Activated CD4-positive, alpha-beta T cell treated with anti-CD3 and anti-CD28 coated beads, Interleukin-2, amount 50 U/mL, for 16 hours (primary cell): ENCODE measurements around the gene FAU.
"Not testable (repeated sequence)": the region's sequence is repeated elsewhere in the genome, so short reads cannot be mapped to it uniquely, and the experiment has no call there.

Source experiments
- DNase-seq: peaks from one replicate; pipeline ENCODE4 v3.0.0-alpha.2; 2020

Gene FAU

DNA sequence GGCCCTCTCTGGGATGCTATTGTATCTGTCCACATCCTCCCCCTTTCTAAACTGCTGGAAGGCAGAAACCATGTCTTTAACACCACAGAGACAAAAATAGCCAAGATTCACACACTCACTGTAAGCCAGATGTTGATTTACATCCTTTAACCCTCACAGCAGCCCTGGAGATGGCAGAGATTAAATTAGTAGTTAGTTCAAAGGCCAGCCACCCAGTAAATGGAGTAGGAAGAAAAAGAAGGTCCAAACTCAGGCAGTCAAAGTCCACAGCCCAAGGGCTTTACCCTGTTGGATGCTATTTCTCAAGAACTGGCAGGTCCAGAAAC, 2.3 kb downstream of the FAU start:
- no peak for DNase-seq

DNA sequence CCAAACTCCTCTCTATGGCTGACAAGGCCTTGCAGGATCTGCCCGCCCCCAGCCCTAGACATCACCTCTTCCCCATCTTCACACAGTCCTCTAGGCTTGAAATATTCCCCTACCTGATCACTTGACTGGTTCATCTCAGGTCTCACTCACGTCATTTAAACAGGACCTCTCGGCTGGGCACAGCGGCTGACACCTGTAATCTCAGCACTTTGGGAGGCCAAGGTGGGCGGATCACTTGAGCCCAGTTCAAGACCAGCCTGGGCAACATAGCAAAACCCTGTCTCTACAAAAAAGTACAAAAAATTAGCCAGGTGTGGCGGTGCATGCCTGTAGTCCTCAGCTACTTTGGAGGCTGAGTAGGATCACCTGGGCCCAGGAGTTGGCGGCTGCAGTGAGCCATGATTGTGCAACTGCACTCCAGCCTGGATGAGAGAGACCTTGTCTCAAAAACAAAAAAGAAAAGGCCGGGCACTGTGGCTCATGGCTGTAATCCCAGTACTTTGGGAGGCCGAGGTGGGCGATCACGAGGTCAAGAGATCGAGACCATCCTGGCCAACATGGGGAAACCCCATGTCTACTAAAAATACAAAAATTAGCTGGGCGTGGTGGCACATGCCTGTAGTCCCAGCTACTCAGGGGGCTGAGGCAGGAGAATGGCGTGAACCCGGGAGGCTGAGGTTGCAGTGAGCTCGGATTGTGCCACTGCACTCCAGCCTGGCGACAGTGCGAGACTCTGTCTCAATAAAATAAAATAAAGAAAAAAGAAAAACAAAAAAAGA, 2.9 kb downstream of the FAU start:
- not testable (repeated sequence) for DNase-seq

GRCh38 chr11:65118097-65118837, 3.7 kb downstream of the FAU start:
- no peak for DNase-seq

DNA sequence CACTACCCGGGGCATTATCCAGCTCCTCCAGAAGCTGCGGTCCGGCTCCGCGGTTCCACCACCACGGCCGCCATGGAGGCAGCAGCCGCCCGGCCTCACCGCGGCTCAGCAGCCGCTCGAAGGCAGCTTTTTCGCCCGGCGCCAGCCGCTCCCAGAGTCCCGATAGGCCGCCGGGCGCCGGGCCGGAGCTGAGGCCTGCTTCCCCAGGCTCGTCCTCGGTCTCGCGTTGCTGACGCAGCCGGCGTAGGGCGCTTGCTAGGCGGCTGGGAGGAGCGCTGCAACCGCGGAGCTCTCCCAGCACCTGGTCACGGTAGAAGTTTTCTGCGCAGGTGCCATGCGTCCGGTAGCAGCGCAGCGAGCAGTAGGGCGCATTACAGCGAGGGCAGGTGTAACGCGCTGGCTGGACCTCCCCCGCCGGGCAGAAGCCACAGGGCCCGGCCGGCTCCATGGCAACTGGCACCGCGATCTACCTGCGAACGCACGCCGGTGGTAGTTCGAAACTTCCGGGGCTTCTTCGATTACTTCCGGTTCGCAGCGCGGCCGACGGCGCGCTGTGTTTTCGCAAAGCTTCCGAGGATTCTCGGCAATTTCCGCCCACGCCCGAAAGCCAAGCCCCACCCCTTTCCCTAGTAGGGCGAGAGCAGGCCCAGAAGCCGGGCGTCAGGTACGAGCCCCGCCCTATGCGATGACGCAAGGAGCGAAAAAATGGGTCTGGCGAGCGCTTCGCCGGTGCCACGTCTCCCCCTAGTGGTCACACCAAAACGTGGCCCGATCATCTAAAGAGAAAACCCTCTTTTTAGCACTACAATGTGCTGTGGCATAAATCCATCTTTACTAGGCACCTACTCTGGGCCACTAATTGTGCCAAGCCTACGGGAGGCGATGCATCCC, 4.5 kb downstream of the FAU start, which contains the start of gene ZNHIT2:
ZNHIT2 (minus strand) TSS at position 496 of the 891 bp plus-strand sequence; CDS start at position 448, 48 bp downstream.
- DNase-seq: peak; percentile 100

DNA sequence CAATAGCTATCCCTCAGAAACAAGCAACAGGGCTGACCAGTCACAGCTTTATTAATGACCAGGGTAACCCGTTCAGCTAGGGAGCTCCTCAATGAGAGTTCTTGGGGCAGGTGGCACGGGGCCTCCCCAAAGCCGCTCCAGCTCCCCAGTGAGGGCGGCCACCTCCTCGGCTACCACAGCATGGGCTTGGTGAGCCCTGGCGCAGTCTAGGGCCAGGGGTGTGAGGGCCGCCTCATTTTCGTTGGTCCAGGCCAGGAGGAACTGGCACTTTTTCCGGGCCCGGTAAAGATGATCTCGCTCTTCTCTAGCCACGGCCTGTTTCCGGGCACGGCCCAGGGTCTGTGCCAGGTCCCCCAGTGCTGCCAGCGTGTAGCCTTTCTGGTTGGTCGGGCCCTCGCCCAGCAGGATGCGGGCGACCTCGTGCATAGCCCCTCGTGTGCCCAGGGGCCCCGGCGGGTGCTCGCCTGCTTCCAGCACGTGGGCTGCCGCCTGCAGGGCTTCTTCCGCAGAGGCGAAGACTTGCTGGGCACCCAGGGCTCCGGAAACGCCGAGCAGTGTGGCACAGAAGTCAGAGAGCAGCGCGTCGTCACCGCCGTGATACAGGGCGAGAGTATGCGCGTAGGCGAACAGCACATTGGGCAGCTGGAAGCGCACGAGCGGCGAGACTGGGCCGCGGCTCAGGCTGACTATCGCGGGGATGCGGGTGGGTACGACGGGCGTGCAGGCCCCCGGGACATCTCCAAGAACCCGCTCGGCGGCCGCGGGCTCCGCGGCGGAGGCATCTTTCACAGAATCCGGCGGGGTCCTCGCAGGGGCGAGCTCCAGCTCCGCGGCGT, 5.3 kb downstream of the FAU start:
- DNase-seq: peak; percentile 75

DNA sequence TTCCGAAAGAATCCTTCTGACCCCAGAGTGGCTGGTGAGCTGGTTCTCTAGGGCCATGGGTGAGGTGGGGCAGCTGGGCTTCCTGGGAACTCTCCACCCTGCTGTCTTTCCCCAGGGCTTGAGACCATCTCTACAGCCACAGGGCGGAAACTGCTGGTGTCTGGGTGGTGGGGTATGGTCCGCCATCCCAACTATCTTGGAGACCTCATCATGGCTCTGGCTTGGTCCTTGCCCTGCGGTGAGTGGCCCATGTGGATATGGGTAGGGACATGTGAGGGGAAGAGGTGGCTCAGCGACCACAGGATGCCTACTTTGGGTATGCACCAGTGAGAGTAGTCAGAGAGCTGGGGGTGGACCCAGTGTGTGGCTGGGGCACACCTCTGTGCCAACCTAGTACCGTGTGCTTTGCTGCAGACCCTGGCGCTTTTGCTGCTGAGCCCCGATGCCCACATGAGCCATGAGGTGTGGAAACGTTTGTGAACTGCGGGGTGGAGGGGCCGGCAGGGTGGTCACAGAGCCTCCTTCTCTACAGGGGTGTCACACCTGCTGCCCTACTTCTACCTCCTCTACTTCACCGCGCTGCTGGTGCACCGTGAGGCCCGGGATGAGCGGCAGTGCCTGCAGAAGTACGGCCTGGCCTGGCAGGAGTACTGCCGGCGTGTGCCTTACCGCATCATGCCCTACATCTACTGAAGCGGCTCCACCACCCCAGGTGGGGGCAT, 6.4 kb downstream of the FAU start:
- no peak for DNase-seq

GRCh38 chr11:65114538-65115171, 7.3 kb downstream of the FAU start:
- no peak for DNase-seq

GRCh38 chr11:65113839-65114238, 8.1 kb downstream of the FAU start:
- DNase-seq: no peak

DNA sequence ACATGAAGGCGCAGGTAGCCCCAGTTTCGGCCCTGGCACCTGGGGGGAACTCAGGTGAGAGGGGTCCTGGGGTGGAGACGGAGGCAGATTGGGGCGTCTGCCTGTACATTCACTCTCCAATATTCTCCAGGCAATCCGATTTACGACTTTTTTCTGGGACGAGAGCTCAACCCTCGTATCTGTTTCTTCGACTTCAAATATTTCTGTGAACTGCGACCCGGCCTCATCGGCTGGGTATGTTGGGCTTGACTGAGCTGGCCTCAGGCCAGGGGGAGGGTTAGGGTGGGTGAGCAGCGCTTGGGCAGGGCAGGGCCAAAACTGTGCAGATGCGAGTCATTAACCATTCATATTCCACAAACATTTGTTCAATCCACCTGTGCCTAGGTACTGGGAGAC, 8.6 kb downstream of the FAU start:
- DNase-seq: no peak

- DNase-seq: peak; percentile 80
Measured at GRCh38 chr11:65112546-65113360, 9.2 kb downstream of the FAU start.

DNA sequence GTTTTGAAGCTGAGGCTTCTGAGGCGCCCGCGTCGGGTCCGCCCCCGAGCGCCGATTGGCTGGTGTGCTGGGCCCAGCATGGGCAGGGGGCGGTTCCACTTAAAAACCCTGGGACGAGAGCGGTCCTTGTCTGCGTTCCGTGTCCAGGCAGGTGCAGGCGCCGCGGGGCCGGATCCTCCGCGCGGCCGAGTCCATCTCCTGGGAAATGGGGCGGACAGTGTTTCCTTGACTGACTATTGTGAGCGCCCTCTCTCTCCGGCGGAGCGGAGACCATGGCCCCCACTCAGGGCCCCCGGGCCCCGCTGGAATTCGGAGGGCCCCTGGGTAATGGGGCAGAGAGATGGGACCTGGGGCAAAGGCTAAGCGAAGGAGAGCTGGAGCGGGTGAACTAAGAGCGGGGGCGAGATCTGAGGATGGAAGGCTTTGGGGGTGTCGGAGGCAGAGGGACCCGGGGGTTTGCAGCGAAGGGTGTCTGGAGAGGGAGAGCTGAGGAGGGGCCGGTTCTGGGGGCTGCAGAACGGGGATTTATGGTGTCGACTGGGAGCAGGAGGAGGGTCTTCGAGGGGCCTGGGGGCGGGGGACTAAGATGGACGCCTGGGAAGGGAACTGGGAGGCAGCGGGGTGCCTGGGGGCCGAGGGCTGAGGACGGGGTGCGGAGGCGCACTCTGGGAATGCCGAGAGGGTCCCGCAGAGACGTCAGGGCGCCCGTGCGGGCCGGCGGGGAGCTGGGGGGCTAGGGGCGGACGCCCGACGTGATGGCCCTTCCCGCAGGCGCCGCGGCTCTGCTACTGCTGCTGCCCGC, 10.0 kb downstream of the FAU start, which contains the start of gene TM7SF2:
TM7SF2 (plus strand) TSS at position 129 of the 802 bp plus-strand sequence; CDS start at position 273, 144 bp downstream.
- peak; percentile 96 for DNase-seq

GRCh38 chr11:65111159-65111743, 10.7 kb downstream of the FAU start:
- no peak for DNase-seq

- DNase-seq: peak; percentile 94
Measured at GRCh38 chr11:65110354-65110861, 11.5 kb downstream of the FAU start.

DNA sequence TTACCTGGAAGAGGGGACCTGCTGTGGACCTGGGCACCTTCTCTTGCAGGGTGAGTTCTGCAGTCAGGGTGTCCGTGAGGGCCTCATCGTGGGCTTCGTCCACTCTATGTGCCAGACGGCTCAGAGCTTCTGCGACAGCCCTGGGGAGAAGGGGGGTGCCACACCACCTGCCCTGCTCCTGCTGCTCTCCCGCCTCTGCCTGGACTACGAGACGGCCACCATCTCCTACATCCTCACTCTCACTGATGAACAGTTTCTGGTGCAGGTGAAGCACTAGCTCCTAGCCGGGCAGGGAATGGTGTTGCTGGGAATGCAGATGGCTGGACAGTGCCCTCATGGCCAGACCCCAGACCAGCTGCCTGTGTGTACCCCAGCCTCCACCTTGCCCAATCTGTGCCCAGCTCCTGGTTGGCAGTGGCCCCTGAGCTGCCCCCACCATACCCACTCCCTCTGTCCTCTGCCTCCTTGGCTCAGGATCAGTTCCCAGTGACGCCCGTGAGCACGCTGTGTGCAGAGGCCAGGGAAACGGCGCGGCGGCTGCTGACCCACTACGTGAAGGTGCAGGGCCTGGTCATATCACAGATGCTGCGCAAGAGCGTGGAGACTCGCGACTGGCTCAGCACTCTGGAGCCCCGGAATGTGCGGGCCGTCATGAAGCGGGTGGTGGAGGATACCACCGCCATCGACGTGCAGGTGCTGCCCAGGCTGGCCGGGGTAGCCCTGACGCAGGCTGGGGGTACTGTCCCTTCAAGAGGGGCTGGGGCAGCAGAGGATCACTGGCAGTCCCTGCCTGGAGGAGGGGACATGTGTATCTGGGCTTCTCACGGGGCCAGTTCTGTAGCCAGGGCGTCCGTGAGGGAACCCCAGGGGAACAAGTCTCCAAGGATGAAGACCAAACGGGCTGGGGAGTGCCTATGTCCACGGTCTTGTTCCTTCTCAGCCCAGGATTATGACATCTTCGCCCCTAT, 12.4 kb downstream of the FAU start:
- no peak for DNase-seq

- no peak for DNase-seq
Measured at GRCh38 chr11:65108469-65109123, 13.3 kb downstream of the FAU start.

GRCh38 chr11:65107751-65108468, 14.0 kb downstream of the FAU start:
- no peak for DNase-seq
